Sigmoid colon (tissue), 7 donors: Measurements from ENCODE around the gene SLC1A5. TPM values are rescaled to one million over a fixed set of nuclear protein-coding genes. Genes with fewer than 3 reads are reported as not detected.
A peak's percentile ranks its signal among the peaks of the same experiment; 100 is the strongest.

ENCODE experiments used
- DNase-seq: peaks from one replicate; pipeline ENCODE4 v3.0.0-alpha.2; 2019
- H3K27ac ChIP-seq, 4 donors: fragments of 200-600 bp; sonication (generic); one replicate each; pipeline ENCODE4 v1.5.1; 2016 to 2019; ENCODE audit warnings: mild to moderate bottlenecking in 1 of 4
- H3K27me3 ChIP-seq, 3 donors: fragments of 200-600 bp; sonication (generic); one replicate each; pipeline ENCODE4 v1.5.1; 2019; ENCODE audit warnings: mild to moderate bottlenecking in 1 of 3
- H3K36me3 ChIP-seq, 4 donors: fragments of 200-600 bp; sonication (generic); one replicate each; pipeline ENCODE4 v1.5.1; 2016 to 2019
- H3K4me1 ChIP-seq, 4 donors: fragments of 200-600 bp; sonication (generic); one replicate each; pipeline ENCODE4 v1.5.1; 2017 to 2019
- H3K4me3 ChIP-seq, 4 donors: fragments of 200-600 bp; sonication (generic); one replicate each; pipeline ENCODE4 v1.5.1; 2017 to 2019; ENCODE audit warnings: mild to moderate bottlenecking in 2 of 4, moderate library complexity in 1 of 4
- H3K9me3 ChIP-seq, 4 donors: fragments of 200-600 bp in 3 of 4; sonication (generic) in 3 of 4; one replicate each; pipeline versions ENCODE4 v1.5.1 to v1.6.1; 2013 to 2019
- CTCF ChIP-seq, 4 experiments: fragments of 450-650 bp in 3 of 4; fragments of 200-600 bp in 1 of 4; IDR thresholded peaks; one replicate each; pipeline ENCODE4 v1.5.1; 2016 to 2019; ENCODE audit warnings: antibody characterized with exemption in 4 of 4, mild to moderate bottlenecking in 3 of 4, moderate library complexity in 2 of 4
- EP300 ChIP-seq, 4 donors: sonication (generic); formaldehyde crosslinking; IDR thresholded peaks; one replicate each; pipeline ENCODE4 v1.6.1; 2017; ENCODE audit warnings: antibody characterized with exemption in 4 of 4
- POLR2A ChIP-seq, 2 donors: fragments of 450-650 bp; IDR thresholded peaks; one replicate each; pipeline ENCODE4 v1.6.1; 2016; ENCODE audit warnings: antibody characterized with exemption in 2 of 2, mild to moderate bottlenecking in 2 of 2, moderate library complexity in 2 of 2
- POLR2AphosphoS5 ChIP-seq, 4 donors: sonication (generic); formaldehyde crosslinking; IDR thresholded peaks; one replicate each; pipeline ENCODE4 v1.6.1; 2017; ENCODE audit warnings: antibody characterized with exemption in 4 of 4
- WGBS, 2 donors: extraction: QIAGEN DNeasy Blood & Tissue Kit; methylation state at CpG; one replicate each; pipeline ENCODE4 v1.1.7; 2013; 5-methylcytosine and 5-hydroxymethylcytosine counted together
- intact Hi-C: fragments of 100-400 bp; cut with DNase I; formaldehyde crosslinking; loops from one replicate; pipeline ENCODE4 v1.15.1; 2023
- polyA plus RNA-seq, 3 donors: library from polyadenylated mRNA; stranded (reverse); fragments of 200-250 nt; gene quantifications; one replicate each; pipeline ENCODE4 v1.2.3, GENCODE V29; 2013
- total RNA-seq, 4 donors: library from RNA; depleted of rRNA; stranded (reverse); fragments of >200 nt; gene quantifications; one replicate each; pipeline ENCODE4 v1.1.0, GENCODE V29; 2016
- donor health status: healthy with polysubstance abuse.
- donor health status: Bipolar disorder and iron deficiency.
- donor health status: healthy.

SLC1A5 gene
- total and polyA plus RNA-seq, 7 donors, result 21.8 to 122 (median 26.2) TPM

- intact Hi-C loops, result loop anchor here (10.0 kb wide), 1 partner anchor 46 kb away; no protein-coding TSS in a partner anchor
- Histone ChIP-seq H3K36me3 (no peaks in the 10 kb centered on the region), H3K9me3 (no peaks in the 10 kb centered on the region), H3K27ac (peak overlapping the region in 1 of 4 donors; percentile 39), H3K4me3 (peak overlapping the region in 3 of 4 donors; percentile 58 to 65 (median 60)), H3K27me3 (no peaks in the 10 kb centered on the region), H3K4me1 (peaks cover 0 to 50% (median 30%) of the 10 kb centered on the region in 4 donors)
- WGBS, 2 donors, result 71 to 75% methylated on average over 9 of the region's 9 CpGs
- no peak for DNase-seq
- TF ChIP-seq EP300 (IDR thresholded peaks at IDR 0.05), result no peak
These were observed 559 bp upstream of the SLC1A5 start for GRCh38 chr19:46788968-46789338.

- peak overlapping the region; percentile 77 to 82 (median 80) for H3K27ac ChIP-seq
- 0% methylated on average over 80 of the region's 80 CpGs for WGBS, 2 donors
- peaks cover 0 to 4% (median 0%) of the 10 kb centered on the region in 4 donors for H3K36me3 ChIP-seq
- H3K9me3 ChIP-seq, result no peaks in the 10 kb centered on the region
- H3K4me1 ChIP-seq, result peaks cover 0 to 50% (median 33%) of the 10 kb centered on the region in 4 donors
- H3K27me3 ChIP-seq, result no peaks in the 10 kb centered on the region
- H3K4me3 ChIP-seq, result peak overlapping the region; percentile 46 to 65 (median 59)
- TF ChIP-seq CTCF (IDR thresholded peaks at IDR 0.05), result no peak
- TF ChIP-seq POLR2A (IDR thresholded peaks at IDR 0.05), result no peak
- TF ChIP-seq POLR2AphosphoS5 (IDR thresholded peaks at IDR 0.05), result peak in 3 of 4 donors; percentile 14 to 43 (median 22)
- TF ChIP-seq EP300 (IDR thresholded peaks at IDR 0.05), result no peak
- peak; percentile 87 for DNase-seq
- intact Hi-C loops, result loop anchor here (10.0 kb wide), 1 partner anchor 47 kb away; no protein-coding TSS in a partner anchor
These were observed 798 bp downstream of the SLC1A5 start for GRCh38 chr19:46787331-46788261.

- no peak for DNase-seq
- no peaks in the 10 kb centered on the region for H3K9me3 ChIP-seq
- TF ChIP-seq CTCF (IDR thresholded peaks at IDR 0.05), result no peak
- TF ChIP-seq POLR2AphosphoS5 (IDR thresholded peaks at IDR 0.05), result no peak
- no peak for TF ChIP-seq EP300 (IDR thresholded peaks at IDR 0.05)
- TF ChIP-seq POLR2A (IDR thresholded peaks at IDR 0.05), result no peak
- WGBS, 2 donors, result 1 to 8% methylated on average over 5 of the region's 5 CpGs
- peaks cover 0 to 9% (median 0%) of the 10 kb centered on the region in 4 donors for H3K36me3 ChIP-seq
- intact Hi-C loops, result loop anchor here (10.0 kb wide), 1 partner anchor 48 kb away; no protein-coding TSS in a partner anchor
- peaks cover 0 to 50% (median 33%) of the 10 kb centered on the region in 4 donors for H3K4me1 ChIP-seq
- peak overlapping the region; percentile 46 to 65 (median 59) for H3K4me3 ChIP-seq
- no peaks in the 10 kb centered on the region for H3K27me3 ChIP-seq
- H3K27ac ChIP-seq, result peak overlapping the region; percentile 77 to 82 (median 80)
These were observed 1.4 kb downstream of the SLC1A5 start for GRCh38 chr19:46787040-46787330.

- 1 to 4% methylated on average over 20 of the region's 20 CpGs for WGBS, 2 donors
- TF ChIP-seq EP300 (IDR thresholded peaks at IDR 0.05) (no peak), POLR2AphosphoS5 (IDR thresholded peaks at IDR 0.05) (peak in 3 of 4 donors; percentile 38 to 72 (median 41)), POLR2A (IDR thresholded peaks at IDR 0.05) (peak in 1 of 2 donors; percentile 45), CTCF (IDR thresholded peaks at IDR 0.05) (no peak)
- Histone ChIP-seq H3K27me3 (no peaks in the 10 kb centered on the region), H3K4me1 (peaks cover 0 to 50% (median 33%) of the 10 kb centered on the region in 4 donors), H3K9me3 (no peaks in the 10 kb centered on the region), H3K27ac (peak overlapping the region; percentile 77 to 82 (median 80)), H3K36me3 (peaks cover 0 to 15% (median 0%) of the 10 kb centered on the region in 4 donors), H3K4me3 (peak overlapping the region; percentile 46 to 65 (median 59))
- intact Hi-C loops, result loop anchor here (10.0 kb wide), 1 partner anchor 48 kb away; no protein-coding TSS in a partner anchor
- peak; percentile 89 for DNase-seq
These were observed 2.0 kb downstream of the SLC1A5 start for GRCh38 chr19:46786236-46787039.
